Gastroesophageal sphincter (tissue), 3 donors: ENCODE data around the gene TULP4.

Experiments
- CTCF ChIP-seq, 4 experiments: fragments of 200-600 bp in 2 of 4; fragments of 450-650 bp in 2 of 4; sonication (generic) in 1 of 4; IDR thresholded peaks; one replicate each; pipeline ENCODE4 v1.5.1; 2017 to 2019; ENCODE audit warnings: antibody characterized with exemption in 4 of 4, mild to moderate bottlenecking in 2 of 4, moderate library complexity in 2 of 4
- POLR2AphosphoS5 ChIP-seq: sonication (generic); formaldehyde crosslinking; IDR thresholded peaks from one replicate; pipeline ENCODE4 v1.6.1; 2017; ENCODE audit warnings: antibody characterized with exemption

GRCh38 chr6:158431560-158431959 is 119.3 kb downstream of the TULP4 start:
- TF ChIP-seq CTCF (IDR thresholded peaks at IDR 0.05) (no peak), POLR2AphosphoS5 (no peak)
